COLO668 (cell line): ENCODE results near the gene WASF2.
"Not testable (repeated sequence)": the region's sequence is repeated elsewhere in the genome, so short reads cannot be mapped to it uniquely, and the experiment has no call there.

Experiments
- DNase-seq: peaks from one replicate; lab custom pipeline; 2025; ENCODE audit not compliant: unreplicated experiment; lab: John Stamatoyannopoulos, UW

Gene WASF2

GRCh38 chr1:27489973-27490741 is at the start of gene WASF2:
Gene WASF2, minus strand, starts transcription at chr1:27490167. Its CDS starts 61,277 bp downstream, at chr1:27428890.
- peak; percentile 99 for DNase-seq

DNA sequence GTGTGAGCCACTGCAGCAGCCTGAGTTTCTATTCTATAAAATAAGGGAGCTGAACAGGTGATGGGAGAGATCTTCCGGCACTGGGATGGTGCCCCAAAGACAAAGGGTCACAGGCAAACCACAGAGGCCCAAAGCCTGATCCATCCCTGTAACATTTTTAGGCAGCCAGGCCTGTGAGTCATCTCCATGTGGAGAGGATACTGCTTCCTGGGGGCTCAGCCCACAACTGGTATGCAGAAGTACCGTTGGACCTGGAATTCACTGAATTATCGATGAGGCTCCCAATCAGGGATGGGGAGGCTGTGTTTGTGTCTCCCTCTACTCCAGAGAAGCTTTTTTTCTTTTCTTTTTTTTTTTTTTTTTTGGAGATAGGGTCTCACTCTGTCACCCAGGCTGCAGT is 48.8 kb upstream of the WASF2 start:
- peak; percentile 36 for DNase-seq

DNA sequence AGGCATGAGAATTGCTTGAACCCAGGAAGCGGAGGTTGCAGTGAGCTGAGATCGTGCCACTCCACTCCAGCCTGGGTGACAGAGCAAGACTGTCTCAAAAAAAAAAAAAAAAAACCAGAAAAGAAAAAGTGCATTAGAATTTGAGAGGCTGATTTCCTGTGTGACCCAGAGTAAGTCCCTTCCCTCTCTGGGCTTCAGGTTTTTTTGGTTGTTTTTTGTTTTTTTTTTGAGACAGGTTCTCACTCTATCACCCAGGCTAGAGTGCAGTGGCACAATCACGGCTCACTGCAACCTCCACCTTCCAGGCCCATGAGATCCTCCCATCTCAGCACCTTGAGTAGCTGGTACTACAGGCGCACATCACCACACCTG is 48.3 kb upstream of the WASF2 start:
- DNase-seq: not testable (repeated sequence)

- peak; percentile 84 for DNase-seq
Measured at GRCh38 chr1:27536767-27537166, 46.8 kb upstream of the WASF2 start.

GRCh38 chr1:27536010-27536757 is 46.2 kb upstream of the WASF2 start:
- no peak for DNase-seq

GRCh38 chr1:27535386-27535785 is 45.4 kb upstream of the WASF2 start:
- DNase-seq: no peak

- no peak for DNase-seq
Measured at GRCh38 chr1:27531959-27532685, 42.2 kb upstream of the WASF2 start.

DNA sequence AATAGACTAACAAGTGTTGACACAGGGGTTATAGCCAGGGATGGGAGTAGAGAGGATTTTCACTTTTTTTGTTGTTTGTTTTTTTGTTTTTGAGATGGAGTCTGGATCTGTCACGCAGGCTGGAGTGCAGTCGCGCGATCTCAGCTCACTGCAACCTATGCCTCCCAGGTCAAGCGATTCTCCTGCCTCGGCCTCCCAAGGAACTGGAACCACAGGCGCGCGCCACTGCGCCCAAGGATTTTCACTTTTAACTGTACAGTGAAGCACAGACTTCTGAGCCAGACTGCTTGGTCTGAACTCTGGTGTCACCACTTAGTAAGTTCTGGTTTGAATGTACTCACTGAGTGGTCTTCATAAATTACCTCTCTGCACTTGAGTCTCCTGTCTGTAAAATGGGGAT is 40.2 kb upstream of the WASF2 start:
- DNase-seq: no peak

DNA sequence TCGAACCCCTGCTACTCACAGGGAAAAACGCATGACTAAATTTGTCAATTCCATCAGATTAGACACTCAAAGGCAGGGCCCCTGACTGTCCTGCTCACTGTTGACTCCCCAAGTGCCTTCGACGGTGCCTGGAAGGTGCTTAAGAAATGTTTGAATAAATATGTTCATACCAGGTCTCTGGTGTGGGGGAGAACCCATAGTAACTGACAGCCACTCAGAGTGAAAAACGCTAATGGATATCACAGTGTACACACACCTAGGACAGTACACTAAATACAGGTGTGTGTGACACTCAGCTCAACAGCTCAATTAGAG is 39.7 kb upstream of the WASF2 start:
- peak; percentile 44 for DNase-seq

DNA sequence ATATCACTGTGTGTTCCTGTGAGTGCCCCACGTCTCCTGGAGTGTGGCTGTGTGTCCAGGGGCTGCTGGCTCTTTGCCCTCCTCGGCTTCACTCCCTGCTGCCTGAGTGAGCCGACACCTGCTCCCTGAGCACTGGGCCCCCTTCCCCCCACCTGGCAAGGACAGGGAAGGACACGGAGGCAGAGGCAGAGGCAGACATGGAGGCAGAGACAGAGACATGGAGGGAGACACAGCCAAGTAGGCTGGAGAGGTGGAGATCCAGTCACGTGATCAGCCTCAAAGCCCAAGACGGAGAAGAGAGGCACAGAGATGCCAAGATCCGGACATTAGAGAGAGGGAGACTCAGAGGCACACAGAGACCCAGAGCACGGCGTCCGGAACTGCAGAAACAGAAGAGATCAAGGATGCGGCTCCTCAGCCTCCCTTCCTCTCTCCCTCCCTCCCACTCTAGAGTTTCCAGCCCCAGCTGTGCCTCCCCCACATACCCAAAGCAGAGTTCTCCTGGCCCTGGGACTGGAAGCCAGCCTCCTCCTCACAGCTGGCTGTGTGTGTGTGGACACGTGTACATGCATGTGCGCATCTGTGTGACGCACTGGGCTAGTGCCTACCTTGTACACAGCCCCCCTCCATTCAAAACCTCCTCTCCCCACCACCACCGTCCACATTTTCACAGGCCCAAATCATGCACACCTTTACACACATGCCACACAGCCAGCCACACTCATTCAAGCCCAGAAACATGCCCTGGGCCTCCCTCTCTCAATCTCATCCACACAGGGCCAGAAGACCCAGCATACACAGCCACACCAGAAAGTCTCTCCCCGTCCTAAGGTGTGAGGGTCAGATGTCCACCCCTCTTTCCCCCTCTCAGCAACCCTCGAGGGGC is 39.1 kb upstream of the WASF2 start:
- peak; percentile 85 for DNase-seq

DNA sequence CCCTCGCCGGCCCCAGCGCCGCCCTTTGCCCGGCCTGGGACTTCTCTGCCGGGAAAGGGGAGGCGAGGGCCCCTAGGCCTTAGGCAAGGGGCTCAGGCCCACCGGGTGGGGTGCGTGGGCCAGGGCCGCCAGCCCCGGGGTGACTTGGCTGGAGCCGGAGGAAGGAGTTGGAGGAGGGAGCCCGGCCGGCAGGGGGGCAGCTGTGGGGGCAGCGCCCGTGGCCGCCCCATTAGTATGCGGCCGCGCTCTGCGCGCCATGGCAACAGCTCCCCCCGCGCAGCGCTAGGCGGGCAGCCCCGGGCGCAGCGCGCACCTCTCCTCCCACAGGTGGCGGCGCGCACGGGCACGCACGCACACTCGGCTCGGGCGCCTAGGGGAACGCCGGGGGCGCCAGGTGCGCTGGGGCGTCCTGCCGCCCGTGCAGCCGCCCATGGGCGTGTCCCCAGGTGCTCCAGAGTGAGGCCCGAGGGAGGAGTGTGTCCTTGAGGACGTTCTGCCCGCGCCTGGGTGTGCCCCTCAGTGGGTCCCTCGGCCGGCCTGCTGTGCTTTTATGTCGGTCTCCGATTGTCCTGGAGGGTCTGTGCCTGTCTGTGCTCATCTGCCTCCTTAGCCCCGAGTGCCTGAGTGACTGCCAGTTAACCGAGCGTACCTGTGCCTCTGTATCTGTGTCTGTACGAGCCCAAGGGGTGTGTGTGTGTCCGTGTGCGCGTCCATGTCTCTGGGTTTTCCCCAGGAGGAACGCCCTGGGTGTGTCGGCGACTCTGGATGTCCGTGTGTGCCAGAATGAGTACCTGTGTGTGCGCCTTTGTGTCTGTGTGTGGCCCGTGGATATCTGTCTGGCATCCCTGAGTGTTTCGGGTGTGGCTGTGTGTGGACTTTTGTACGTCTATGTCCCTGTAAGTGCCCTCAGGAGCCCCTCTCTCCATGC is 38.2 kb upstream of the WASF2 start:
- DNase-seq: peak; percentile 100

DNA sequence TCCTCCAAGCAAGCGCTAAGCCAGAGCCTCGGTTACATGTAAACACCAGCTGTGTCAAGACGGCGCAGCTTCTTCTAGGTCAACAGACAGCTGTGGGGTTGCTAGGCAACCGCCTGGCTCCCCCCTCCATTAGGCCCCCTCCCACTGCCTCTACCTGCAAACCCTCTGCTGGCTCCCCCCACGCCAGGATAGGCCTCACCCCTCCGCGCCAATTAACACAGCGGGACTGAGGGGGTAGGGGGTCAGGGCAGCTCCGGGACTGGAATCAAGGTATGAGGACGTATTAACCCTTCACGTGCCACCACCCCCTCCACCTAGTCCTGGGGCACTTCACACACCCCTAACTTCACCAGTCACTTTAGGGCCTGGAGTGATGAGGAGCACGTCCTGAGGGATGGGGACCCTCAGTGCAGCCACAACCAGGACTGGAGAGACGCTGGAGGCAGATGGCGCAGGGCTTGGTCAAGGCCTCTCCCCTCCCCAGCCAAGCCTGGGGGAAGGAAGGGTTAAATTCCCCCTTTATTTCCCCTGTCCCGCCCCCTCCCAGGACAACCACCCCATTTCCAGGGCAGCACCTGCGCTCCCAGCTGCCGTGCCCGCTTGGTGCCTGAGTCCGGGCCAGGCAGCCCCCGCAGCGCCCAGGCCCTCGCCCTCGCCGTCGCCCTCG is 37.4 kb upstream of the WASF2 start:
- peak; percentile 100 for DNase-seq

DNA sequence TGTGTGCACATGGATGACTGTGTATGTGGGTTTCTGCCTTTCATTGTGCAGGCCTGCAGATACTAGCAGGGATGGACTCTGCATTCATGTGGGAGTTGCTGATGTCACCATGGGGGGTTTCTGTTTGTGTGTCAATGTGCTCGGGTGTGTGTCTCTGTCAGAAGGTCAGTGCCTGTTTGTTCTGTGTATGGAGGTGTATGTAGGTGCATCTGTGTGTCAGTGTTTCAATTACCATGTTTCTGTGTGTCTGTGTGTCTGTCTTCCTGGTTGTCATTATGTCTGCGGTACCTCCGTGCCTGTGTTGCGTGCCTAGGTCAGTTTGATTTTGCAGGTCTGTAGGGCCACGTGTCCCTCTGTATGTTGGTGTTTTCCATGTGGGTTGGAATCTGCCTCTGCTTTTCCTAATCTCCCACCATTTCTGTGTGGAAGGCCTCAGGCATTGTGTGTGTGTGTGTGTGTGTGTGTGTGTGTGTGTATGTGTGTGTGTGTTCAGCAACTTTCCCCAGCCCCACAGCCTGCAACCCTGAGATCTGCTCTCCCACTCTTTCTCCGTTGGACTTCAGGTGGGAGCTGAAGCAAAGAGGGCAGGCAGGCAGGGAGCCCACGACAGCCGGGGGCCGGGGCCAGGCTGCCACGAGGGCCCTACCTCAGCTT is 36.7 kb upstream of the WASF2 start:
- peak; percentile 72 for DNase-seq

DNA sequence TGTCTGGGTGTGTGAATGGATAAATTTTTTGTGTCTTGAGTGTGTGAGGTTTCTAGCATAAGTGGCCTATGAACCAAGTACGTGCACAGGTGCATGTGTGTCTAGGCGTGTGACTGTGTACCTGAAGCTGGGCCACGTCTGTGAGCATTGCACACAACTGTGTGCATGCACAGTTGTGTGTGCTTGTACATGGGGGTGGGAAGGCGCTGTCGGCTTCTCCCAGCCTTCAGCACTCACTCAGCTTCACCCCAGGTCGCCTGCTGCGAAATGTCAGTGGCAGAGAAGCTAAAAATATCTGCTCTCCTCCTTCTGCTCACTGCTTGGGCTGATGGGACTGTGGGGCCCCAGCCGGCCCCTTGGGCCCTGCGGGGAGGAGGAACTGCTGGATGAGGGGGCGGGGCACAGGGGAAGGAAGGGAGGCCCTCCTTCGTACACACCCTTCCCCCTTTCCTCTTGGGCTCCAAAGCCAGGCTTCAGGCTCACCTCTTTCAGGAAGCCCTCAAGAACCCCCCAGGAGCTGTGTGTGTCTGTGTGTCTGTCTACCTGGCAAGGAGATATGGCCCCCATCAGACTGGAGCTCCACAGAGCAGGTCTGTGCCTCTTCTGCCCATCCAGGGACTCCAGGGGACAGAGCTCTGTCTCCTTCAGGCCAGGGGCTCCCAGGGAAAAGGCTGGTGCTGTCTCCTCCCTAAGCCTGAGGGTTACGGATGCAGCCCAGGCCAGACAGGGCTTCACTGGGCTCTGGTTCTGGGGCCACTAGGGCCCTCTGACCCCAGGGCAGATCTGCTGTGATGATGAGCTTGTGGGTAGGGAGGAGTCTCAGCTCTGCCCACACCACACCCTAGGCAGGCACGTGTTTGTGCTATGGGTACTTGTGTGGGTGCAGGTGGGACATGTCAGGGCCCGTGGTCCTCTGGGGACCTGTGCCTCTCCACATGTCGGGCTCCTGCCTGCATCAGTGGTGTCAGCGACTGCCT is 35.6 kb upstream of the WASF2 start:
- peak; percentile 84 for DNase-seq

DNA sequence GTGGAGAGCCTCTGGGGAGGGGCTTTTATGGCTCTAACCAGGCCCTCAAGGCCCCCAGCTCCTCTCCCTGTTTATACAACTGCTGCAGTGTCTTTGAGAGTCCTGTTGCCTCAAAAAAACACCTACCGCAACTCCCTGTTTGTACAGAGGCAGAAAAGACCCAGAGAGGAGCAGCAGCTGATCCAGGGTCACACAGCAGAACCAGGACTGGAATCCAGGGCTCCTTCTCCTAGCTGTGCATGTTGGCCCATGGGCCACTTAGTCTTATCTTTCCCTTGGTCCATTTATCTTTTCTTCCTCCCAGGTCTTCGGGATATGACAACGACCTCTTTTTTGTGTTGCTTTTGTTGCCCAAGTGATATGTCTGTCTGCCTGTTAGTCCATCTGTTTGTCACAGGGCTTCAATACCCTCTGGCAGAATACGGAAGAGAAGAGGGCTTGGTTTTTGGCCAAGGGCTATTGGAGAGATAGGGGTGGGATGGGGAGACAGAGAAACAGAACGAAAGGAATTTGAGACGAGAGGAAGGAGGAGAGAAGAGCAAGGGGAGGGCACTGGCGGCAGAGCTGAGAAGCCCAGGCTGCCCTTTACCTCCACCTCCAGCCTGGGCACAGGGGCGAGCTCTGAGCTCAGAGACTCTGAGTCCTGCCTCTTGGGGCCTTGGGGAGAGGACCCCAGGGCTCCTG is 33.5 kb upstream of the WASF2 start:
- no peak for DNase-seq

- DNase-seq: peak; percentile 90
Measured at GRCh38 chr1:27522432-27523336, 32.7 kb upstream of the WASF2 start.
